ENCODE results near the gene TRPC4AP.
A peak's percentile ranks its signal among the peaks of the same experiment; 100 is the strongest.

The TRPC4AP gene

GRCh38 chr20:34954904-34955230, 137.7 kb downstream of the TRPC4AP start:
- Histone ChIP-seq H3K4me1 (ENCODE audit: control insufficient read depth, insufficient read depth, low read length, poor library complexity, severe bottlenecking) (peaks cover 9% of the 10 kb centered on the region), H3K27me3 (replicated peaks; ENCODE audit: control insufficient read depth, insufficient read depth, low read length, poor library complexity, severe bottlenecking) (no peaks in the 10 kb centered on the region), H3K27ac (ENCODE audit: insufficient read depth, low read length, poor library complexity, severe bottlenecking) (peak overlapping the region; percentile 66), H3K4me3 (ENCODE audit: insufficient read depth, low read depth, low read length, poor library complexity, severe bottlenecking) (peak overlapping the region; percentile 77), H3K36me3 (ENCODE audit: control insufficient read depth, insufficient read depth, low read length) (peaks cover 4% of the 10 kb centered on the region), H3K9me3 (ENCODE audit: control insufficient read depth, low read length) (no peaks in the 10 kb centered on the region)
- no peak for DNase-seq

- no peak for DNase-seq
- Histone ChIP-seq H3K27me3 (replicated peaks; ENCODE audit: control insufficient read depth, insufficient read depth, low read length, poor library complexity, severe bottlenecking) (no peaks in the 10 kb centered on the region), H3K4me1 (ENCODE audit: control insufficient read depth, insufficient read depth, low read length, poor library complexity, severe bottlenecking) (peaks cover 9% of the 10 kb centered on the region), H3K36me3 (ENCODE audit: control insufficient read depth, insufficient read depth, low read length) (peaks cover 5% of the 10 kb centered on the region), H3K9me3 (ENCODE audit: control insufficient read depth, low read length) (no peaks in the 10 kb centered on the region), H3K4me3 (ENCODE audit: insufficient read depth, low read depth, low read length, poor library complexity, severe bottlenecking) (no peak overlapping the region), H3K27ac (ENCODE audit: insufficient read depth, low read length, poor library complexity, severe bottlenecking) (no peak overlapping the region)
These were observed 138.6 kb downstream of the TRPC4AP start for GRCh38 chr20:34953960-34954359.

- no peak for DNase-seq
- H3K27ac ChIP-seq (ENCODE audit: insufficient read depth, low read length, poor library complexity, severe bottlenecking) = no peak overlapping the region
- peaks cover 9% of the 10 kb centered on the region for H3K4me1 ChIP-seq (ENCODE audit: control insufficient read depth, insufficient read depth, low read length, poor library complexity, severe bottlenecking)
These were observed 139.9 kb downstream of the TRPC4AP start for GRCh38 chr20:34952671-34953070.

More at GRCh38 chr20:34952671-34953070, 139.9 kb downstream of the TRPC4AP start:
- H3K27me3 ChIP-seq (replicated peaks; ENCODE audit: control insufficient read depth, insufficient read depth, low read length, poor library complexity, severe bottlenecking) = no peaks in the 10 kb centered on the region
- H3K36me3 ChIP-seq (ENCODE audit: control insufficient read depth, insufficient read depth, low read length) = peaks cover 5% of the 10 kb centered on the region
- no peak overlapping the region for H3K4me3 ChIP-seq (ENCODE audit: insufficient read depth, low read depth, low read length, poor library complexity, severe bottlenecking)
- H3K9me3 ChIP-seq (ENCODE audit: control insufficient read depth, low read length) = no peaks in the 10 kb centered on the region
